SK-N-SH treated with all-trans-retinoic acid at 6 μM for 48 hours (cell line): ENCODE data around the gene ADGRF3.

ENCODE experiments used
- ARNTL ChIP-seq: fragments of 450-650 bp; formaldehyde crosslinking; IDR thresholded peaks from 2 replicates; pipeline ENCODE4 v1.5.0; 2020; ENCODE audit warnings: low read depth, mild to moderate bottlenecking, moderate library complexity, borderline replicate concordance
- CREB5 ChIP-seq: fragments of 250-450 bp; sonication (Bioruptor Pico); IDR thresholded peaks from 2 replicates; pipeline ENCODE4 v1.5.1; 2020; ENCODE audit warnings: low read depth, mild to moderate bottlenecking, moderate library complexity
- ESRRG ChIP-seq: fragments of 250-450 bp; sonication (Bioruptor Pico); IDR thresholded peaks from 2 replicates; pipeline ENCODE4 v1.6.1; 2021; ENCODE audit warnings: mild to moderate bottlenecking
- GLIS3 ChIP-seq: fragments of 250-450 bp; sonication (Bioruptor Pico); IDR thresholded peaks from 2 replicates; pipeline ENCODE4 v1.5.0; 2020; ENCODE audit warnings: mild to moderate bottlenecking, moderate library complexity
- PATZ1 ChIP-seq: fragments of 250-450 bp; sonication (Bioruptor Pico); IDR thresholded peaks from 2 replicates; pipeline ENCODE4 v1.8.0; 2020; ENCODE audit warnings: mild to moderate bottlenecking, moderate library complexity, borderline replicate concordance
- PPARA ChIP-seq: fragments of 250-450 bp; sonication (Bioruptor Pico); IDR thresholded peaks from 2 replicates; pipeline ENCODE4 v1.5.0; 2020; ENCODE audit warnings: mild to moderate bottlenecking, borderline replicate concordance
- RARB ChIP-seq: fragments of 250-450 bp; sonication (Bioruptor Pico); IDR thresholded peaks from 2 replicates; pipeline ENCODE4 v1.8.0; 2021; ENCODE audit warnings: mild to moderate bottlenecking, moderate library complexity
- SNAI2 ChIP-seq: fragments of 250-450 bp; sonication (Bioruptor Pico); IDR thresholded peaks from 2 replicates; pipeline ENCODE4 v1.5.0; 2020; ENCODE audit warnings: mild to moderate bottlenecking, moderate library complexity
- ZC3H10 ChIP-seq: fragments of 250-450 bp; sonication (Bioruptor Pico); IDR thresholded peaks from 2 replicates; pipeline ENCODE4 v1.5.1; 2021; ENCODE audit warnings: mild to moderate bottlenecking, moderate library complexity
- ZFP30 ChIP-seq: fragments of 450-650 bp; formaldehyde crosslinking; IDR thresholded peaks from 2 replicates; pipeline ENCODE4 v1.5.0; 2022; ENCODE audit warnings: mild to moderate bottlenecking, moderate library complexity
- TF ChIP-seq, protein P1 (sequence below): fragments of 250-450 bp; sonication (Bioruptor Pico); IDR thresholded peaks from 2 replicates; pipeline ENCODE4 v1.8.0; 2021; ENCODE audit warnings: low read depth, mild to moderate bottlenecking, moderate library complexity, borderline replicate concordance

DNA sequence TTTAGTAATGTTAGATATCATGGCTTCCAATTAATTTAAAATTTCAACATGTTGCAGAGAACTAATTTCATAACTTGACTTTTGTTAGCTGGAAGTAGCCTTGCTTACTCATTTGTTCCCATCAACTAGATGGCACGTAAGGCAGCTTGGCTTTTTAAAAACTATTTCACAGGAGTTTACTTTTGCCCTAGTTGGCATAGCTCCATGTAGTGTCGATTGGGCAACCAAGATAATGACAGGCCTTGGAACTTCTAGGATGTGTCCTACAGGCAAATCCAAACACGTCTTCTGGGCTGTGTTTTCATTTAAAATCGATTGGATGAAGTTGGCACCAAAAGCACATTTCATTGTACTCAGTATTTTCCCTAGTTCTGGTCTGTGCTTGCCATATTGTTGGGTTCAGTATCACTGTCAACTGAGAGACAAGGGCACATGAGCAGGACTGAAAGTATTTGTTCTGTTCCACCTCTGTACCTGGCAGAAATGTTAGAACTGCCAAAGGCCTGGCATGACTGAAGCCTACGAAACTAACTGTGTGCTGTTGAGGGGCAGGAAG, 72.5 kb downstream of the ADGRF3 start:
- TF ChIP-seq RARB (CRISPR knock-in tag) (no peak), PATZ1 (CRISPR knock-in tag) (no peak), SNAI2 (CRISPR knock-in tag) (no peak), CREB5 (CRISPR knock-in tag) (no peak), GLIS3 (CRISPR knock-in tag) (no peak), ZC3H10 (no peak), ARNTL (CRISPR knock-in tag) (no peak), PPARA (CRISPR knock-in tag) (no peak), ESRRG (CRISPR knock-in tag) (no peak), ZFP30 (CRISPR knock-in tag) (no peak)
- TF ChIP-seq, protein P1, sequence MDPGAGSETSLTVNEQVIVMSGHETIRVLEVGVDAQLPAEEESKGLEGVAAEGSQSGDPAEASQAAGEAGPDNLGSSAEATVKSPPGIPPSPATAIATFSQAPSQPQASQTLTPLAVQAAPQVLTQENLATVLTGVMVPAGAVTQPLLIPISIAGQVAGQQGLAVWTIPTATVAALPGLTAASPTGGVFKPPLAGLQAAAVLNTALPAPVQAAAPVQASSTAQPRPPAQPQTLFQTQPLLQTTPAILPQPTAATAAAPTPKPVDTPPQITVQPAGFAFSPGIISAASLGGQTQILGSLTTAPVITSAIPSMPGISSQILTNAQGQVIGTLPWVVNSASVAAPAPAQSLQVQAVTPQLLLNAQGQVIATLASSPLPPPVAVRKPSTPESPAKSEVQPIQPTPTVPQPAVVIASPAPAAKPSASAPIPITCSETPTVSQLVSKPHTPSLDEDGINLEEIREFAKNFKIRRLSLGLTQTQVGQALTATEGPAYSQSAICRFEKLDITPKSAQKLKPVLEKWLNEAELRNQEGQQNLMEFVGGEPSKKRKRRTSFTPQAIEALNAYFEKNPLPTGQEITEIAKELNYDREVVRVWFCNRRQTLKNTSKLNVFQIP (CRISPR knock-in tag), result no peak
